HL-60 (cell line): ENCODE results near the gene RENBP.

ENCODE experiments used
- DNase-seq, 2 experiments: peaks; one replicate each; pipeline ENCODE4 v3.0.0-alpha.2; 2010 to 2020; ENCODE audit warnings: low read depth in 1 of 2, low spot score in 1 of 2
- H3K27ac ChIP-seq: fragments of 250-450 bp; sonication (Bioruptor Pico); replicated peaks from 2 replicates; pipeline ENCODE4 v1.5.1; 2020; ENCODE audit warnings: mild to moderate bottlenecking, moderate library complexity
- H3K27me3 ChIP-seq: fragments of 250-450 bp; sonication (Bioruptor Pico); 2 replicates; pipeline ENCODE4 v1.5.1; 2021; ENCODE audit warnings: mild to moderate bottlenecking, moderate library complexity; ENCODE audit not compliant: insufficient read depth, poor library complexity, severe bottlenecking
- H3K4me3 ChIP-seq: replicated peaks from 2 replicates; pipeline ENCODE4 v1.5.1; 2011; ENCODE audit warnings: mild to moderate bottlenecking, control low read depth, low read length; ENCODE audit not compliant: insufficient read depth
- GABPA ChIP-seq: IDR thresholded peaks from 2 replicates; pipeline ENCODE4 v1.6.1; 2012; ENCODE audit warnings: low read depth
- POLR2AphosphoS5 ChIP-seq: IDR thresholded peaks from 2 replicates; pipeline ENCODE4 v1.6.1; 2012; ENCODE audit warnings: low read depth
- REST ChIP-seq: IDR thresholded peaks from 2 replicates; pipeline ENCODE4 v1.6.1; 2012; ENCODE audit warnings: low read depth; ENCODE audit not compliant: insufficient replicate concordance
- SPI1 ChIP-seq: IDR thresholded peaks from 2 replicates; pipeline ENCODE4 v1.6.1; 2012; ENCODE audit warnings: low read depth, mild to moderate bottlenecking, borderline replicate concordance
- TF ChIP-seq, protein P1 (sequence below): IDR thresholded peaks from one replicate; pipeline ENCODE4 v1.5.1; 2011; ENCODE audit warnings: low read length, control low read depth, inconsistent platforms; ENCODE audit not compliant: insufficient read depth

RENBP gene

GRCh38 chrX:153909024-153909979 is 35.1 kb downstream of the RENBP start:
- TF ChIP-seq REST (no peak), SPI1 (no peak), GABPA (no peak), POLR2AphosphoS5 (no peak)
- TF ChIP-seq, protein P1, sequence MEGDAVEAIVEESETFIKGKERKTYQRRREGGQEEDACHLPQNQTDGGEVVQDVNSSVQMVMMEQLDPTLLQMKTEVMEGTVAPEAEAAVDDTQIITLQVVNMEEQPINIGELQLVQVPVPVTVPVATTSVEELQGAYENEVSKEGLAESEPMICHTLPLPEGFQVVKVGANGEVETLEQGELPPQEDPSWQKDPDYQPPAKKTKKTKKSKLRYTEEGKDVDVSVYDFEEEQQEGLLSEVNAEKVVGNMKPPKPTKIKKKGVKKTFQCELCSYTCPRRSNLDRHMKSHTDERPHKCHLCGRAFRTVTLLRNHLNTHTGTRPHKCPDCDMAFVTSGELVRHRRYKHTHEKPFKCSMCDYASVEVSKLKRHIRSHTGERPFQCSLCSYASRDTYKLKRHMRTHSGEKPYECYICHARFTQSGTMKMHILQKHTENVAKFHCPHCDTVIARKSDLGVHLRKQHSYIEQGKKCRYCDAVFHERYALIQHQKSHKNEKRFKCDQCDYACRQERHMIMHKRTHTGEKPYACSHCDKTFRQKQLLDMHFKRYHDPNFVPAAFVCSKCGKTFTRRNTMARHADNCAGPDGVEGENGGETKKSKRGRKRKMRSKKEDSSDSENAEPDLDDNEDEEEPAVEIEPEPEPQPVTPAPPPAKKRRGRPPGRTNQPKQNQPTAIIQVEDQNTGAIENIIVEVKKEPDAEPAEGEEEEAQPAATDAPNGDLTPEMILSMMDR = no peak
- H3K27me3 ChIP-seq = no peaks in the 10 kb centered on the region
- no peak overlapping the region for H3K4me3 ChIP-seq
- DNase-seq = peak in 1 of 2 experiments; percentile 5
- no peak overlapping the region for H3K27ac ChIP-seq

GRCh38 chrX:153908219-153908860 is 36.1 kb downstream of the RENBP start:
- Histone ChIP-seq H3K27me3 (no peaks in the 10 kb centered on the region), H3K27ac (no peak overlapping the region), H3K4me3 (no peak overlapping the region)
- no peak for DNase-seq
- TF ChIP-seq REST (no peak), POLR2AphosphoS5 (no peak), GABPA (no peak), SPI1 (no peak)
- TF ChIP-seq, protein P1 = no peak

DNA sequence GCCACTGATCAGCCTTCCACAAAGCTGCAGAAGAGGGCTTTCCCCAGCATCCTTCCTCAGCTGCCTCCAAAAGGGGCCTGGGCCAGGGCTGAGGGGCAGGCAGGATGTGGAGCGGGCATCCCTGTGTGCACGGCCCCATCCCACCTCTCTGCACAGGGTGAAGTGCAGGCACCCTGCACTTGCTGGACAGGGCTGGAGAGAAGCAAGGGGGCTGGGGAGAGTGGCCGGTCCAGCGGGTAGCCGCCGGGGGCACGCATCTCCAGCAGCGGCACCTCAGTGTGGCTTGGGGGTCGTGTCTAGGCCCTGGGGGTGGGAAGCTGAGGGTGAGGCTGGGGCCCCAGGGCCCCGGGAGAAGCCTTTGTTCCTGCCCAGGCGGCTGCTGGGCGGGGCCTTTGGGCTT is 37.0 kb downstream of the RENBP start:
- H3K4me3 ChIP-seq = no peak overlapping the region
- no peak for DNase-seq
- no peaks in the 10 kb centered on the region for H3K27me3 ChIP-seq
- TF ChIP-seq SPI1 (no peak), POLR2AphosphoS5 (no peak), GABPA (no peak), REST (no peak)
- TF ChIP-seq, protein P1 = no peak
- H3K27ac ChIP-seq = no peak overlapping the region
